GM23338 (cell line): ENCODE data around the gene TMTC2. TPM values are rescaled to one million over a fixed set of nuclear protein-coding genes. Genes with fewer than 3 reads are reported as not detected.

Experiments used
- CREB1 ChIP-seq: fragments of 250-450 bp; sonication (Bioruptor Pico); IDR thresholded peaks from 2 replicates; pipeline ENCODE4 v1.5.0; 2020; ENCODE audit warnings: low read depth, mild to moderate bottlenecking, moderate library complexity
- EZH2 ChIP-seq: fragments of 200-600 bp; sonication (generic); IDR thresholded peaks from one replicate; pipeline ENCODE4 v1.8.0; 2017; ENCODE audit warnings: antibody characterized with exemption, mild to moderate bottlenecking, low read depth; ENCODE audit not compliant: unreplicated experiment
- EZH2phosphoT487 ChIP-seq: fragments of 200-600 bp; sonication (generic); IDR thresholded peaks from one replicate; pipeline ENCODE4 v1.8.1; 2018; ENCODE audit warnings: antibody characterized with exemption; ENCODE audit not compliant: unreplicated experiment
- JUNB ChIP-seq: IDR thresholded peaks from one replicate; pipeline ENCODE4 v1.6.1; 2016; ENCODE audit warnings: antibody characterized with exemption; ENCODE audit not compliant: unreplicated experiment
- NANOG ChIP-seq: IDR thresholded peaks from 2 replicates; pipeline ENCODE4 v1.6.1; 2016; ENCODE audit warnings: antibody characterized with exemption, borderline replicate concordance
- POLR2AphosphoS5 ChIP-seq: IDR thresholded peaks from 2 replicates; pipeline ENCODE4 v1.6.1; 2016; ENCODE audit warnings: antibody characterized with exemption, low read depth
- ZNF114 ChIP-seq: fragments of 250-450 bp; sonication (Bioruptor Pico); IDR thresholded peaks from 2 replicates; pipeline ENCODE4 v1.5.0; 2020; ENCODE audit warnings: mild to moderate bottlenecking, moderate library complexity
- ZNF331 ChIP-seq: fragments of 250-450 bp; sonication (Bioruptor Pico); IDR thresholded peaks from 2 replicates; pipeline ENCODE4 v1.5.0; 2020; ENCODE audit warnings: low read depth, mild to moderate bottlenecking, moderate library complexity
- polyA plus RNA-seq: library from polyadenylated mRNA; unstranded; fragments of >200 nt; fragmentation: Nextera tagmentation; extraction: Ambion mirVana; gene quantifications from 2 replicates; pipeline ENCODE4 v1.2.1, GENCODE V29; 2016
- total RNA-seq: library from RNA; depleted of rRNA; stranded (reverse); fragments of >200 nt; shearing (Covaris generic); gene quantifications from 2 replicates; pipeline ENCODE4 v1.2.3, GENCODE V29; 2014
- TF ChIP-seq, protein P1 (sequence below): fragments of 250-450 bp; sonication (Bioruptor Pico); IDR thresholded peaks from 2 replicates; pipeline ENCODE4 v1.5.0; 2020; ENCODE audit warnings: mild to moderate bottlenecking, moderate library complexity
- TF ChIP-seq, protein P2 (sequence below): IDR thresholded peaks from one replicate; pipeline ENCODE4 v1.6.1; 2018; ENCODE audit warnings: antibody characterized with exemption; ENCODE audit not compliant: unreplicated experiment
- TF ChIP-seq, protein P3 (sequence below): IDR thresholded peaks from 2 replicates; pipeline ENCODE4 v1.6.1; 2016; ENCODE audit warnings: antibody characterized with exemption

TMTC2 gene
- total and polyA plus RNA-seq, 2 experiments from 2014 or later = 0.57 to 6.5 TPM

DNA sequence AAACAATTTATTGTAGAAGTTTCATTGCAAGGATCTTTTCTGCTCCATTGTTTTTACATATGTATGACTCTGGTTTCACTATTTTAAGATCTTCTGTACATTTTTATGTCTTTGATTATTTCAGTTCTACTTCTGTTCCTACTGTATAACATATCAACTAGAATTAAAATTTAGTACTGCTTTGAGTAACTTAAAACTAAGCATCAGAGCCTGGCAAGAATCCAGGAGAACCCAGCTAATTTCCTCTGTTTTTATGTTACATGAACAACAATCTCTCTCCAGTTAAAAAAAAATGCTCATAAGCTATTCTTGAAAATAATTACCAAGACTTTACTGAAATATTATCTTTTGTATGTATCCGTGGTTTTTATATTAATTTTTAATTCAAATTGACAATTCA lies 370.7 kb downstream of the TMTC2 start (continued):
- TF ChIP-seq, protein P1, sequence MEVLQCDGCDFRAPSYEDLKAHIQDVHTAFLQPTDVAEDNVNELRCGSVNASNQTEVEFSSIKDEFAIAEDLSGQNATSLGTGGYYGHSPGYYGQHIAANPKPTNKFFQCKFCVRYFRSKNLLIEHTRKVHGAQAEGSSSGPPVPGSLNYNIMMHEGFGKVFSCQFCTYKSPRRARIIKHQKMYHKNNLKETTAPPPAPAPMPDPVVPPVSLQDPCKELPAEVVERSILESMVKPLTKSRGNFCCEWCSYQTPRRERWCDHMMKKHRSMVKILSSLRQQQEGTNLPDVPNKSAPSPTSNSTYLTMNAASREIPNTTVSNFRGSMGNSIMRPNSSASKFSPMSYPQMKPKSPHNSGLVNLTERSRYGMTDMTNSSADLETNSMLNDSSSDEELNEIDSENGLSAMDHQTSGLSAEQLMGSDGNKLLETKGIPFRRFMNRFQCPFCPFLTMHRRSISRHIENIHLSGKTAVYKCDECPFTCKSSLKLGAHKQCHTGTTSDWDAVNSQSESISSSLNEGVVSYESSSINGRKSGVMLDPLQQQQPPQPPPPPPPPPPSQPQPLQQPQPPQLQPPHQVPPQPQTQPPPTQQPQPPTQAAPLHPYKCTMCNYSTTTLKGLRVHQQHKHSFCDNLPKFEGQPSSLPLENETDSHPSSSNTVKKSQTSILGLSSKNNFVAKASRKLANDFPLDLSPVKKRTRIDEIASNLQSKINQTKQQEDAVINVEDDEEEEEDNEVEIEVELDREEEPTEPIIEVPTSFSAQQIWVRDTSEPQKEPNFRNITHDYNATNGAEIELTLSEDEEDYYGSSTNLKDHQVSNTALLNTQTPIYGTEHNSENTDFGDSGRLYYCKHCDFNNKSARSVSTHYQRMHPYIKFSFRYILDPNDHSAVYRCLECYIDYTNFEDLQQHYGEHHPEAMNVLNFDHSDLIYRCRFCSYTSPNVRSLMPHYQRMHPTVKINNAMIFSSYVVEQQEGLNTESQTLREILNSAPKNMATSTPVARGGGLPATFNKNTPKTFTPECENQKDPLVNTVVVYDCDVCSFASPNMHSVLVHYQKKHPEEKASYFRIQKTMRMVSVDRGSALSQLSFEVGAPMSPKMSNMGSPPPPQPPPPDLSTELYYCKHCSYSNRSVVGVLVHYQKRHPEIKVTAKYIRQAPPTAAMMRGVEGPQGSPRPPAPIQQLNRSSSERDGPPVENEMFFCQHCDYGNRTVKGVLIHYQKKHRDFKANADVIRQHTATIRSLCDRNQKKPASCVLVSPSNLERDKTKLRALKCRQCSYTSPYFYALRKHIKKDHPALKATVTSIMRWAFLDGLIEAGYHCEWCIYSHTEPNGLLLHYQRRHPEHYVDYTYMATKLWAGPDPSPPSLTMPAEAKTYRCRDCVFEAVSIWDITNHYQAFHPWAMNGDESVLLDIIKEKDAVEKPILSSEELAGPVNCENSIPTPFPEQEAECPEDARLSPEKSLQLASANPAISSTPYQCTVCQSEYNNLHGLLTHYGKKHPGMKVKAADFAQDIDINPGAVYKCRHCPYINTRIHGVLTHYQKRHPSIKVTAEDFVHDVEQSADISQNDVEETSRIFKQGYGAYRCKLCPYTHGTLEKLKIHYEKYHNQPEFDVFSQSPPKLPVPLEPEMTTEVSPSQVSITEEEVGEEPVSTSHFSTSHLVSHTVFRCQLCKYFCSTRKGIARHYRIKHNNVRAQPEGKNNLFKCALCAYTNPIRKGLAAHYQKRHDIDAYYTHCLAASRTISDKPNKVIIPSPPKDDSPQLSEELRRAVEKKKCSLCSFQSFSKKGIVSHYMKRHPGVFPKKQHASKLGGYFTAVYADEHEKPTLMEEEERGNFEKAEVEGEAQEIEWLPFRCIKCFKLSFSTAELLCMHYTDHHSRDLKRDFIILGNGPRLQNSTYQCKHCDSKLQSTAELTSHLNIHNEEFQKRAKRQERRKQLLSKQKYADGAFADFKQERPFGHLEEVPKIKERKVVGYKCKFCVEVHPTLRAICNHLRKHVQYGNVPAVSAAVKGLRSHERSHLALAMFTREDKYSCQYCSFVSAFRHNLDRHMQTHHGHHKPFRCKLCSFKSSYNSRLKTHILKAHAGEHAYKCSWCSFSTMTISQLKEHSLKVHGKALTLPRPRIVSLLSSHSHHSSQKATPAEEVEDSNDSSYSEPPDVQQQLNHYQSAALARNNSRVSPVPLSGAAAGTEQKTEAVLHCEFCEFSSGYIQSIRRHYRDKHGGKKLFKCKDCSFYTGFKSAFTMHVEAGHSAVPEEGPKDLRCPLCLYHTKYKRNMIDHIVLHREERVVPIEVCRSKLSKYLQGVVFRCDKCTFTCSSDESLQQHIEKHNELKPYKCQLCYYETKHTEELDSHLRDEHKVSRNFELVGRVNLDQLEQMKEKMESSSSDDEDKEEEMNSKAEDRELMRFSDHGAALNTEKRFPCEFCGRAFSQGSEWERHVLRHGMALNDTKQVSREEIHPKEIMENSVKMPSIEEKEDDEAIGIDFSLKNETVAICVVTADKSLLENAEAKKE (CRISPR knock-in tag) = no peak
- TF ChIP-seq ZNF114 (CRISPR knock-in tag) (no peak), POLR2AphosphoS5 (no peak), EZH2 (no peak), CREB1 (no peak), ZNF331 (CRISPR knock-in tag) (no peak), JUNB (no peak), NANOG (no peak), EZH2phosphoT487 (no peak)
- TF ChIP-seq, protein P2, sequence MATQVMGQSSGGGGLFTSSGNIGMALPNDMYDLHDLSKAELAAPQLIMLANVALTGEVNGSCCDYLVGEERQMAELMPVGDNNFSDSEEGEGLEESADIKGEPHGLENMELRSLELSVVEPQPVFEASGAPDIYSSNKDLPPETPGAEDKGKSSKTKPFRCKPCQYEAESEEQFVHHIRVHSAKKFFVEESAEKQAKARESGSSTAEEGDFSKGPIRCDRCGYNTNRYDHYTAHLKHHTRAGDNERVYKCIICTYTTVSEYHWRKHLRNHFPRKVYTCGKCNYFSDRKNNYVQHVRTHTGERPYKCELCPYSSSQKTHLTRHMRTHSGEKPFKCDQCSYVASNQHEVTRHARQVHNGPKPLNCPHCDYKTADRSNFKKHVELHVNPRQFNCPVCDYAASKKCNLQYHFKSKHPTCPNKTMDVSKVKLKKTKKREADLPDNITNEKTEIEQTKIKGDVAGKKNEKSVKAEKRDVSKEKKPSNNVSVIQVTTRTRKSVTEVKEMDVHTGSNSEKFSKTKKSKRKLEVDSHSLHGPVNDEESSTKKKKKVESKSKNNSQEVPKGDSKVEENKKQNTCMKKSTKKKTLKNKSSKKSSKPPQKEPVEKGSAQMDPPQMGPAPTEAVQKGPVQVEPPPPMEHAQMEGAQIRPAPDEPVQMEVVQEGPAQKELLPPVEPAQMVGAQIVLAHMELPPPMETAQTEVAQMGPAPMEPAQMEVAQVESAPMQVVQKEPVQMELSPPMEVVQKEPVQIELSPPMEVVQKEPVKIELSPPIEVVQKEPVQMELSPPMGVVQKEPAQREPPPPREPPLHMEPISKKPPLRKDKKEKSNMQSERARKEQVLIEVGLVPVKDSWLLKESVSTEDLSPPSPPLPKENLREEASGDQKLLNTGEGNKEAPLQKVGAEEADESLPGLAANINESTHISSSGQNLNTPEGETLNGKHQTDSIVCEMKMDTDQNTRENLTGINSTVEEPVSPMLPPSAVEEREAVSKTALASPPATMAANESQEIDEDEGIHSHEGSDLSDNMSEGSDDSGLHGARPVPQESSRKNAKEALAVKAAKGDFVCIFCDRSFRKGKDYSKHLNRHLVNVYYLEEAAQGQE = no peak
- TF ChIP-seq, protein P3, sequence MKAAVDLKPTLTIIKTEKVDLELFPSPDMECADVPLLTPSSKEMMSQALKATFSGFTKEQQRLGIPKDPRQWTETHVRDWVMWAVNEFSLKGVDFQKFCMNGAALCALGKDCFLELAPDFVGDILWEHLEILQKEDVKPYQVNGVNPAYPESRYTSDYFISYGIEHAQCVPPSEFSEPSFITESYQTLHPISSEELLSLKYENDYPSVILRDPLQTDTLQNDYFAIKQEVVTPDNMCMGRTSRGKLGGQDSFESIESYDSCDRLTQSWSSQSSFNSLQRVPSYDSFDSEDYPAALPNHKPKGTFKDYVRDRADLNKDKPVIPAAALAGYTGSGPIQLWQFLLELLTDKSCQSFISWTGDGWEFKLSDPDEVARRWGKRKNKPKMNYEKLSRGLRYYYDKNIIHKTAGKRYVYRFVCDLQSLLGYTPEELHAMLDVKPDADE = no peak
